ENCODE data around the gene ATP5ME. TPM values are rescaled to one million over a fixed set of nuclear protein-coding genes. Genes with fewer than 3 reads are reported as not detected.

The ATP5ME gene
- total and polyA plus RNA-seq, 4 donors = 31.4 to 621 (median 169) TPM

DNA sequence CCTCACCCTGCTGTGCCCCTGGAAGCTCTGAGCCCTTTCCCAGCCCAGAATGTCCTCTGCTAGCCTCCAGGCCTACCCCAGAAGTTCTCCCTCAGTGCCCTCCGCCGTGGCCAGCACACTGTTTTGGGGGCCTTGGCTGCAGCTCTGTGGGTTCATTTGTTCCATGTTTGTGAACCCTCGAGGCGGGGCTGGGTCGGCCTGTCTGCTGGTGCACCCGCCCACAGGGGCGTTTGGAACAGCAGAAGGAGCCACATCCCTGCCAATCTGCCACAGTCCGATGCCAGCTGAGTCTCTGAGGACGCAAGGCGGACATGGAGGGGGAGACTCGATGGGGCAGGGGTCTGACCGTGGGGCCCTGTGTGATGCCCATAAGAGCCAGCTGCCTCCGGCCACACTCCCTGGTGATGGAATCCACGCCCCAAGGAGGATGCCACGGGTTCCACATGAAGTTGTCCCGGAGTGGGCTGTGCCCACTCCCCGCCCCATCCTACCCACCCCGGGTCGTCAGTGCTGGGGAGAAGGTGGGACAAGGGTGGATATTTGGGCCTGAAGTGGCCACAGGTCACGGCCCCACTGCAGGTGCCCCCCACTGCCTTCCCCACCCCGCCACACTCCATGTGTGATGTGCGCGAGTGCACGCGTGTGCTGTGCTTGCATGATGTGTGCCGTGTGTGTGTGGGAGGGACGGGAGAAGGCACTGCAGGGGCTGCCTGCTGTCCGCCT lies 7.1 kb downstream of the ATP5ME start (continued):
- no peak for TF ChIP-seq ZBTB33 (IDR thresholded peaks at IDR 0.05)

DNA sequence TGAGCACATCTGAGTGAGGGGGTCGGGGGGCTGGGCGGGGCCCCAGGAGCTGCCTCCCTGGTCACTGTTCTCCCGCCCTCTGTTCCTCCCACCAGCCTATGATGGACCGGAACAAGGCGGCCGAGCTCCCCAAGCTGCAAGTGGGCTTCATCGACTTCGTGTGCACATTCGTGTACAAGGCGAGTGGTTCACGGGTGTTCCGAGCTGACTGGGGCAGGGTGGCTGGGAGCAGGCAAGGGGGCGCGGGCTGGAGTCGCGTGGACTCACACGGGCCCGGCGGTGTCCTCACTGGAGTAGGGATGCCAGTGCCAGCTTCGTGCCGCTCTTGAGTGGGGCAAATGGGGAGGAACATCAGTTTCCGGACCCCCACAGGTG lies 7.7 kb downstream of the ATP5ME start:
- 83% methylated on average over 22 of the region's 22 CpGs for WGBS
- Histone ChIP-seq H3K9me3 (ENCODE audit: control insufficient read depth in 4 of 4, low read length in 3 of 4) (no peaks in the 10 kb centered on the region), H3K4me1 (ENCODE audit: control insufficient read depth in 4 of 4, insufficient read depth in 4 of 4, low read length in 3 of 4) (no peaks in the 10 kb centered on the region), H3K27ac (ENCODE audit: low read depth in 1 of 2, low read length in 2 of 2) (no peak overlapping the region), H3K9ac (ENCODE audit: low read depth in 1 of 2, low read length in 2 of 2) (no peak overlapping the region), H3K4me3 (ENCODE audit: low read depth in 1 of 3, low read length in 3 of 3) (no peak overlapping the region), H3K27me3 (ENCODE audit: control insufficient read depth in 4 of 4, insufficient read depth in 4 of 4, low read length in 3 of 4) (no peaks in the 10 kb centered on the region), H3K36me3 (ENCODE audit: control insufficient read depth in 4 of 4, insufficient read depth in 3 of 4, low read depth in 1 of 4, low read length in 3 of 4) (peaks cover 0 to 8% (median 3%) of the 10 kb centered on the region in 4 donors)
- TF ChIP-seq SP1 (IDR thresholded peaks at IDR 0.05) (no peak), TAF1 (conservative IDR thresholded peaks at IDR 0.05) (no peak), GABPA (IDR thresholded peaks at IDR 0.05 in 1 of 2, conservative IDR thresholded peaks at IDR 0.05 in 1 of 2) (no peak)
- no peak for DNase-seq (ENCODE audit: low spot score)

DNA sequence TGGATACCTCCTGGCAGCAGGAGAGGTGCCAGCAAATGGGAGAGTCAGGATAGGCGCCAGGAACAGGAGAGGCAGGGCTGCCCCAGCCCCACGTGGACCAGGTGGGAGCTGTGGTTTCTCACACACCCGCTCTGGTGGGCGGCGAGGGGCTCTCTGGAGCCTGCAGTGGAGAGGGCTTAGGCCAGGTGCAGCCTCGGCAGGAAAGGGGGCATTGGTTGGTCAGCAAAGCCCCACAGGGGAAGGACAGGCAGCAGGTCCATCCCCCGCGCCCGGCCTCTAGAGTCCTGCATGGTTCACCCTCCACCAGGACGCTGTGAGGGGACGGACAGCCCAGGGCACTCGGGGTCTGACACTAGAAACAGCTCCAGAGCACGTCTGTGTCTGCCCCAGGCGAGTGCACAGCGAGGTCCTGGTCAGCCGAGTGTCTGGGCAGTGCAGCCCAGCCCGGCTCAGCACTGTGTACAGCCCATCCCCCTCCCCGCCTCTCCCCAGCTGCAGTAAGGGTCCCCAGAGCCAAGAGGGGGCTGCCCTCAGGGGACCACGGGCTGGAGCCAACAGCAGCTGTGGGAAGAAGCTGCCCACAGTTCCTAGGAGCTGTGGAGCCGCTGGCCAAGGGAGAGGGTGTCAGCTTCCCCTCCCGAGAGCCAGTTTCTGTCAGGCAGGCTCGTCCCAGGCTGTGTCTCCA lies 8.2 kb downstream of the ATP5ME start:
- TF ChIP-seq GABPA (IDR thresholded peaks at IDR 0.05 in 1 of 2, conservative IDR thresholded peaks at IDR 0.05 in 1 of 2) = no peak
- TF ChIP-seq JUND (IDR thresholded peaks at IDR 0.05) = no peak
- TF ChIP-seq HNF4A (conservative IDR thresholded peaks at IDR 0.05) = no peak
- no peak for TF ChIP-seq SP1 (IDR thresholded peaks at IDR 0.05)
- TF ChIP-seq FOXA1 (IDR thresholded peaks at IDR 0.05) = no peak
- TF ChIP-seq ZBTB33 (IDR thresholded peaks at IDR 0.05) = no peak
- TF ChIP-seq, protein P1, sequence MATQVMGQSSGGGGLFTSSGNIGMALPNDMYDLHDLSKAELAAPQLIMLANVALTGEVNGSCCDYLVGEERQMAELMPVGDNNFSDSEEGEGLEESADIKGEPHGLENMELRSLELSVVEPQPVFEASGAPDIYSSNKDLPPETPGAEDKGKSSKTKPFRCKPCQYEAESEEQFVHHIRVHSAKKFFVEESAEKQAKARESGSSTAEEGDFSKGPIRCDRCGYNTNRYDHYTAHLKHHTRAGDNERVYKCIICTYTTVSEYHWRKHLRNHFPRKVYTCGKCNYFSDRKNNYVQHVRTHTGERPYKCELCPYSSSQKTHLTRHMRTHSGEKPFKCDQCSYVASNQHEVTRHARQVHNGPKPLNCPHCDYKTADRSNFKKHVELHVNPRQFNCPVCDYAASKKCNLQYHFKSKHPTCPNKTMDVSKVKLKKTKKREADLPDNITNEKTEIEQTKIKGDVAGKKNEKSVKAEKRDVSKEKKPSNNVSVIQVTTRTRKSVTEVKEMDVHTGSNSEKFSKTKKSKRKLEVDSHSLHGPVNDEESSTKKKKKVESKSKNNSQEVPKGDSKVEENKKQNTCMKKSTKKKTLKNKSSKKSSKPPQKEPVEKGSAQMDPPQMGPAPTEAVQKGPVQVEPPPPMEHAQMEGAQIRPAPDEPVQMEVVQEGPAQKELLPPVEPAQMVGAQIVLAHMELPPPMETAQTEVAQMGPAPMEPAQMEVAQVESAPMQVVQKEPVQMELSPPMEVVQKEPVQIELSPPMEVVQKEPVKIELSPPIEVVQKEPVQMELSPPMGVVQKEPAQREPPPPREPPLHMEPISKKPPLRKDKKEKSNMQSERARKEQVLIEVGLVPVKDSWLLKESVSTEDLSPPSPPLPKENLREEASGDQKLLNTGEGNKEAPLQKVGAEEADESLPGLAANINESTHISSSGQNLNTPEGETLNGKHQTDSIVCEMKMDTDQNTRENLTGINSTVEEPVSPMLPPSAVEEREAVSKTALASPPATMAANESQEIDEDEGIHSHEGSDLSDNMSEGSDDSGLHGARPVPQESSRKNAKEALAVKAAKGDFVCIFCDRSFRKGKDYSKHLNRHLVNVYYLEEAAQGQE (IDR thresholded peaks at IDR 0.05) = no peak
- no peak for TF ChIP-seq EGR1 (IDR thresholded peaks at IDR 0.05; ENCODE audit: low read depth in 2 of 2)
- no peak for TF ChIP-seq HNF4G (IDR thresholded peaks at IDR 0.05)
- no peak for TF ChIP-seq RXRA (IDR thresholded peaks at IDR 0.05)
- no peak for TF ChIP-seq TAF1 (conservative IDR thresholded peaks at IDR 0.05)
- TF ChIP-seq, protein P2, sequence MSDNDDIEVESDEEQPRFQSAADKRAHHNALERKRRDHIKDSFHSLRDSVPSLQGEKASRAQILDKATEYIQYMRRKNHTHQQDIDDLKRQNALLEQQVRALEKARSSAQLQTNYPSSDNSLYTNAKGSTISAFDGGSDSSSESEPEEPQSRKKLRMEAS (IDR thresholded peaks at IDR 0.05) = no peak
- TF ChIP-seq CTCF (IDR thresholded peaks at IDR 0.05; ENCODE audit: low read depth, low read length, missing input control) = no peak
- no peak for TF ChIP-seq FOXA2 (IDR thresholded peaks at IDR 0.05)
- TF ChIP-seq RAD21 (IDR thresholded peaks at IDR 0.05) = no peak
- no peak for TF ChIP-seq YY1 (IDR thresholded peaks at IDR 0.05)
- no peak for TF ChIP-seq ATF3 (IDR thresholded peaks at IDR 0.05)
- no peak for TF ChIP-seq NR2F2 (IDR thresholded peaks at IDR 0.05)
- no peak for DNase-seq (ENCODE audit: low spot score)
- H3K36me3 ChIP-seq (ENCODE audit: control insufficient read depth in 4 of 4, insufficient read depth in 3 of 4, low read depth in 1 of 4, low read length in 3 of 4) = peaks cover 0 to 6% (median 0%) of the 10 kb centered on the region in 4 donors
- no peaks in the 10 kb centered on the region for H3K9me3 ChIP-seq (ENCODE audit: control insufficient read depth in 4 of 4, low read length in 3 of 4)
- H3K4me3 ChIP-seq (ENCODE audit: low read depth in 1 of 3, low read length in 3 of 3) = no peak overlapping the region
- no peak overlapping the region for H3K27ac ChIP-seq (ENCODE audit: low read depth in 1 of 2, low read length in 2 of 2)
- H3K27me3 ChIP-seq (ENCODE audit: control insufficient read depth in 4 of 4, insufficient read depth in 4 of 4, low read length in 3 of 4) = no peaks in the 10 kb centered on the region
- WGBS = 67% methylated on average over 22 of the region's 22 CpGs
- H3K4me1 ChIP-seq (ENCODE audit: control insufficient read depth in 4 of 4, insufficient read depth in 4 of 4, low read length in 3 of 4) = no peaks in the 10 kb centered on the region
- H3K9ac ChIP-seq (ENCODE audit: low read depth in 1 of 2, low read length in 2 of 2) = no peak overlapping the region

All from liver (tissue), 9 donors.